Peyer's patch (tissue), 4 donors: ENCODE results near the gene EEF2K. TPM values are rescaled to one million over a fixed set of nuclear protein-coding genes. Genes with fewer than 3 reads are reported as not detected.
"Not testable (repeated sequence)": the region's sequence is repeated elsewhere in the genome, so short reads cannot be mapped to it uniquely, and the experiment has no call there.

Source experiments
- DNase-seq, 3 donors: peaks; one replicate each; pipeline ENCODE4 v3.0.0-alpha.2; 2017 to 2019
- H3K27ac ChIP-seq, 4 donors: fragments of 200-600 bp; sonication (generic); one replicate each; pipeline ENCODE4 v1.5.1; 2016 to 2019
- H3K27me3 ChIP-seq, 2 donors: fragments of 200-600 bp; sonication (generic); one replicate each; pipeline ENCODE4 v1.5.1; 2019
- H3K36me3 ChIP-seq, 3 donors: fragments of 200-600 bp; sonication (generic); one replicate each; pipeline ENCODE4 v1.5.1; 2016 to 2019
- H3K4me1 ChIP-seq, 4 donors: fragments of 200-600 bp; sonication (generic); one replicate each; pipeline ENCODE4 v1.5.1; 2016 to 2019
- H3K4me3 ChIP-seq, 4 donors: fragments of 200-600 bp; sonication (generic); 1 replicate in 3 of 4; 2 replicates in 1 of 4; pipeline ENCODE4 v1.5.1; 2016 to 2019; ENCODE audit warnings: mild to moderate bottlenecking in 1 of 4
- H3K9me3 ChIP-seq, 4 donors: fragments of 200-600 bp; sonication (generic); one replicate each; pipeline ENCODE4 v1.5.1; 2016 to 2019; ENCODE audit warnings: mild to moderate bottlenecking in 1 of 4
- POLR2A ChIP-seq, 2 donors: fragments of 450-650 bp; IDR thresholded peaks; one replicate each; pipeline ENCODE4 v1.5.1; 2017; ENCODE audit warnings: antibody characterized with exemption in 2 of 2, mild to moderate bottlenecking in 2 of 2, moderate library complexity in 2 of 2
- total RNA-seq, 4 donors: library from RNA; depleted of rRNA; stranded (reverse); fragments of >200 nt; gene quantifications; one replicate each; pipeline ENCODE4 v1.1.0, GENCODE V29; 2016
- TF ChIP-seq, protein P1 (sequence below), 6 experiments: fragments of 450-650 bp in 4 of 6; fragments of 200-600 bp in 2 of 6; sonication (generic) in 1 of 6; IDR thresholded peaks; one replicate each; pipeline ENCODE4 v1.5.1; 2017 to 2019; ENCODE audit warnings: antibody characterized with exemption in 6 of 6, mild to moderate bottlenecking in 3 of 6, moderate library complexity in 1 of 6

The EEF2K gene
- total RNA-seq, 4 donors from 2014 or later: 26.9 to 46.4 (median 36.1) TPM

DNA sequence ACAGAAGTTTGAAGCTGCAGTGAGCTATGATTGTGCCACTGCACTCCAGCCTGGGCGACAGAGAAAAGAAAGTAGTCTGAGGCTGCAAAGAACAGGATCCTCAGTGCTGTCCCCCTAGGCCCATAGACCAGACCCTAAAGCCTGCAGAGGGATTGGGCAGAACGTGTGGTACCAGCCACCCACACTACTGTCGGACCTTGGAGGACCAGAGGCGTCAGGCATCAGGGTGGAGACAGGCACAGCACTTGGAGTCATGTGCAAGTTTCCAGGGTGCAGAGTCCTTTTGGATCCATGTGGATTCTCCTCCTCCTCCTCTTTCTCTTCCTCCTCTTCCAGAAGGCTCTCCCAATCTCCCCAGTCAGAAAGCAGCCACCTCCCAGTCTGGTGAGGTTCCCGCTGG lies 41.6 kb upstream of the EEF2K start:
- no peaks in the 10 kb centered on the region for H3K36me3 ChIP-seq
- H3K27ac ChIP-seq: no peak overlapping the region
- no peak for DNase-seq
- H3K4me1 ChIP-seq: peaks cover 0 to 5% (median 0%) of the 10 kb centered on the region in 4 donors
- TF ChIP-seq POLR2A (IDR thresholded peaks at IDR 0.05): no peak
- TF ChIP-seq, protein P1, sequence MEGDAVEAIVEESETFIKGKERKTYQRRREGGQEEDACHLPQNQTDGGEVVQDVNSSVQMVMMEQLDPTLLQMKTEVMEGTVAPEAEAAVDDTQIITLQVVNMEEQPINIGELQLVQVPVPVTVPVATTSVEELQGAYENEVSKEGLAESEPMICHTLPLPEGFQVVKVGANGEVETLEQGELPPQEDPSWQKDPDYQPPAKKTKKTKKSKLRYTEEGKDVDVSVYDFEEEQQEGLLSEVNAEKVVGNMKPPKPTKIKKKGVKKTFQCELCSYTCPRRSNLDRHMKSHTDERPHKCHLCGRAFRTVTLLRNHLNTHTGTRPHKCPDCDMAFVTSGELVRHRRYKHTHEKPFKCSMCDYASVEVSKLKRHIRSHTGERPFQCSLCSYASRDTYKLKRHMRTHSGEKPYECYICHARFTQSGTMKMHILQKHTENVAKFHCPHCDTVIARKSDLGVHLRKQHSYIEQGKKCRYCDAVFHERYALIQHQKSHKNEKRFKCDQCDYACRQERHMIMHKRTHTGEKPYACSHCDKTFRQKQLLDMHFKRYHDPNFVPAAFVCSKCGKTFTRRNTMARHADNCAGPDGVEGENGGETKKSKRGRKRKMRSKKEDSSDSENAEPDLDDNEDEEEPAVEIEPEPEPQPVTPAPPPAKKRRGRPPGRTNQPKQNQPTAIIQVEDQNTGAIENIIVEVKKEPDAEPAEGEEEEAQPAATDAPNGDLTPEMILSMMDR (IDR thresholded peaks at IDR 0.05): no peak
- H3K27me3 ChIP-seq: no peaks in the 10 kb centered on the region
- H3K9me3 ChIP-seq: no peaks in the 10 kb centered on the region
- no peak overlapping the region for H3K4me3 ChIP-seq

DNA sequence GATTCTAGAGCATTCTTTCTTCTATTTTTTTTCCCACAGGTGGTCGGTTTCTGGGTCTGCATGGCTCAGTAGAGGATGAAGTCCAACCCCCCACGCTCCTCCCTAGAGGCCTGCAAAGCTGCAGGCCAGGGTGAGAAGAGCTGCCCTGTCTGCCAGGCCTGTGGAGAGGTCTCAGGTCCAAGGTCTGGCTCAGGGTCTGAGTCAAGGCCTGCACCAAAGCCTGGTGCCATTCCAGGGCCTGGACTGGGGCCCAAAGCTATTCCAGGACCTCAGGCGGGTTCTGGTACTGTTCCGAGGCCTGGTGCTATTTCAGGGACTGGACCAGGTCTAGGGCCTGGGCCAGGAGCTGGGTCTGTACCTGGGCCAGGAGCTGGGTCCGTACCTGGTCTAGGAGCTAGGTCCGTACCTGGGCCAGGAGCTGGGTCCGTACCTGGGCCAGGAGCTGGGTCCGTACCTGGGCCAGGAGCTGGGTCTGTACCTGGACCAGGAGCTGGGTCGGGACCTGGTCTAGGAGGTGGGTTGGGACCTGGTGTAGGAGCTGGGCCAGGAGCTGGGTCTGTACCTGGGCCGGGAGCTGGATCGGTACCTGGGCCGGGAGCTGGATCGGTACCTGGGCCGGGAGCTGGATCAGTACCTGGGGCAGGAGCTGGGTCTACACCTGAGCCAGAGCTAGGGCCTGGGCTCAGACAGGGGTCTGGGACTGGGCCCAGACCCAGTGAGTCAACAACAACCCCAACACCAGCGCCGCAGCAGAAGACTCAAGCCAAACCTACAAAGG lies 40.4 kb upstream of the EEF2K start:
- TF ChIP-seq POLR2A (IDR thresholded peaks at IDR 0.05): no peak
- TF ChIP-seq, protein P1 (IDR thresholded peaks at IDR 0.05): no peak
- no peak for DNase-seq

DNA sequence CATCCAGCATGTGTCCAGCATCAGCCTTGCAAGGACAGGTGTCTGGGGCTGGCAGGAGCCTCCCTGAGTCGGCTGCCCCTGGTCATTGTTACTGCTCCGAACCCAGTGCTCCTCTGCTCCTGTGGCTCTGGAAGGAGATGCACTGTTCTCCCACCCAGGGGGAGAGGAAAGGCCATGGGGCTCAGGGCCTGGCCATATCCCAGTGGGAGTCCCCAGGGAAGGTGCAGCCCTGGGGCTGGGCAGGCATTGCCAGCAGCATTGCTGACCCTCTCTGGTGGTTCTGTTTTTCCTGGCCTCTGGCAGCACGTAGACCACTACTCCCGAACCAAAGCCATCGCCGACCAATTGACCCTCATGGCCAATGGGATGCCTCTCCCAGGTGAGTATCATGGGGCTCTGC lies 34.1 kb upstream of the EEF2K start:
- no peaks in the 10 kb centered on the region for H3K9me3 ChIP-seq
- no peaks in the 10 kb centered on the region for H3K4me1 ChIP-seq
- DNase-seq: no peak
- no peaks in the 10 kb centered on the region for H3K27me3 ChIP-seq
- H3K27ac ChIP-seq: no peak overlapping the region
- no peak for TF ChIP-seq POLR2A (IDR thresholded peaks at IDR 0.05)
- TF ChIP-seq, protein P1 (IDR thresholded peaks at IDR 0.05): no peak
- no peaks in the 10 kb centered on the region for H3K36me3 ChIP-seq
- no peak overlapping the region for H3K4me3 ChIP-seq

More for the DNA sequence above, 40.4 kb upstream of the EEF2K start:
- Histone ChIP-seq H3K27me3 (no peaks in the 10 kb centered on the region), H3K27ac (no peak overlapping the region), H3K9me3 (no peaks in the 10 kb centered on the region), H3K4me3 (no peak overlapping the region), H3K36me3 (no peaks in the 10 kb centered on the region), H3K4me1 (peaks cover 0 to 5% (median 0%) of the 10 kb centered on the region in 4 donors)

DNA sequence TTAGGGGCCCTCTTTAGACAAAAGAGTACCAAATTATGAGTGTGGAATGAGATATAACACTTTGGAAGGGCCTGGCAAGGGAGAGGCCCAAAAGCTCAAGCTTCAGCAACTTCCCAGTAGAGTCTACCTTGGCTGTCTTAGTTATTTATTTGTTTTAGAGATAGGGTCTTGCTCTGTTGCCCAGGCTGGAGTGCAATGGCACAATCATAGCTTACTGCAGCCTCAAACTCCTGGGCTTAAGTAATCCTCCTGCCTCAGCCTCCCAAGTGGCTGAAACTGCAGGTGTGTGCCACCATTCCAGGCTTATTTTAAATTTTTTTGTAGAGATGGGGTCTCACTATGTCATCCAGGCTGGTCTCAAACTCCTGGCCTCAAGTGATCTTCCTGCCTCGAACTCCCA lies 33.4 kb upstream of the EEF2K start:
- H3K36me3 ChIP-seq, DNase-seq, H3K4me1 ChIP-seq, H3K4me3 ChIP-seq, H3K27ac ChIP-seq, H3K9me3 ChIP-seq, H3K27me3 ChIP-seq: not testable (repeated sequence)

GRCh38 chr16:22174642-22175041 lies 31.4 kb upstream of the EEF2K start:
- TF ChIP-seq, protein P1 (IDR thresholded peaks at IDR 0.05): no peak
- no peak for TF ChIP-seq POLR2A (IDR thresholded peaks at IDR 0.05)
- Histone ChIP-seq H3K27me3 (no peaks in the 10 kb centered on the region), H3K4me1 (no peaks in the 10 kb centered on the region), H3K4me3 (no peak overlapping the region), H3K9me3 (no peaks in the 10 kb centered on the region), H3K36me3 (no peaks in the 10 kb centered on the region), H3K27ac (no peak overlapping the region)
- no peak for DNase-seq

DNA sequence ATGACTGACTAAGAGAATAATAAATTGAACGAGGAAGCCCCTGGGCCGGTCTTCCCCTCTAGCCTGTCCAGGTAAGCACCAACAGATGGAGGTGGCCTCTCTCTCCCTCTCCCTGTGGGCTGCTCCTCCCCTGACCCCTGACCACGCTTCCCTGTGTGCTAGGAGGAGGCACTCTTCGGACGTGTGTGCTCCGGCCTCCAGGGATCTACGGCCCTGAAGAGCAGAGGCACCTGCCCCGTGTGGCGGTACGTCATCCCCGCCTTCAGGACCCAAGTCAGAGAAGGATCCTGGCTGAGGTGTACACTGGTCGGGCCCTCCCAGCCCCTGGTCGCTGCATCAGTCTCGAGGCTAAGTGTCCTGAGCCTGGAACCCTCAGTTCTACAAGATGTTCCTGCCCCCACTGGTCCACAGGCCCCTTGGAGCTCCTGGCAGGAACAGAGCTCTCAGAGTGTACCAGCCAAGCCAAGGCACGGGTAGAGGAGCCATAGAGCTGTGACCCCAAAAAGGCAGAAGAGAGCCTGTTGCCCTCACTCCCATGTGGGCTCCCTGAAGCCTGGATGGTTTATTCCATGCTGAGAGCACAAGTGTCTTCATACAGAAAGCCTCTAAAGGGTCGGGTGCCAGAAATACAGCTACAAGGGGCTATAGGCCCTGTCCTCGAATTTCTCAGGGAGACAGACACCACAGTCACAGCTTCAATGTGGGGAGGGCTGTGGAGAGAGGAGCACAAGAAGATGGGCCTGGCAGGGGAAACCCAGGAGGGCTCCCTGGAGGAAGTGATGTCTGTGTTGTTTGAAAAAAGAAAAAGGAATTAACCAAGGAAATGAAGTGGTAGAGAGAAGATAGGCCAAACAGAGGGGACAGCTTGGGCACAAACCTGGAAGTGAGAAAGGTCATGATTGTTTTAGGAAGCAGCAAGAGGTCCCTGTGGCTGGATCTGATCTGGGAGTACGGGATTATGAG lies 27.8 kb upstream of the EEF2K start:
- H3K4me3 ChIP-seq: no peak overlapping the region
- DNase-seq: no peak
- no peaks in the 10 kb centered on the region for H3K36me3 ChIP-seq
- no peak for TF ChIP-seq POLR2A (IDR thresholded peaks at IDR 0.05)
- TF ChIP-seq, protein P1 (IDR thresholded peaks at IDR 0.05): no peak
- H3K27me3 ChIP-seq: no peaks in the 10 kb centered on the region
- H3K4me1 ChIP-seq: no peaks in the 10 kb centered on the region
- no peaks in the 10 kb centered on the region for H3K9me3 ChIP-seq
- H3K27ac ChIP-seq: no peak overlapping the region
